ENCODE measurements around the gene SCARF2.

GRCh38 chr22:20459152-20459542, 21.5 kb upstream of the SCARF2 start:
- TF ChIP-seq EZH2phosphoT487 (IDR thresholded peaks at IDR 0.05; ENCODE audit: borderline replicate concordance, low read length) (no peak), CTCF (conservative IDR thresholded peaks at IDR 0.05; ENCODE audit: low read depth, low read length) (no peak)

Measured in PC-3 (cell line).